CD4-positive, alpha-beta T cell treated with Interferon gamma for 1 hour (primary cell): ENCODE data around the gene ABCA2.
"Not testable (repeated sequence)": the region's sequence is repeated elsewhere in the genome, so short reads cannot be mapped to it uniquely, and the experiment has no call there.

Experiments
- DNase-seq: peaks from one replicate; pipeline ENCODE4 v3.0.0-alpha.2; 2020

ABCA2 gene

GRCh38 chr9:137062798-137063197 is 34.8 kb upstream of the ABCA2 start:
- DNase-seq = not testable (repeated sequence)

GRCh38 chr9:137062384-137062783 is 34.3 kb upstream of the ABCA2 start:
- DNase-seq = no peak

GRCh38 chr9:137058521-137059234 is 30.6 kb upstream of the ABCA2 start:
- DNase-seq = no peak

GRCh38 chr9:137057545-137057944 is 29.5 kb upstream of the ABCA2 start:
- no peak for DNase-seq

GRCh38 chr9:137056739-137057415 is 28.8 kb upstream of the ABCA2 start:
- DNase-seq = no peak

- DNase-seq = no peak
These were observed 27.6 kb upstream of the ABCA2 start for GRCh38 chr9:137055385-137056364.

- no peak for DNase-seq
These were observed 26.9 kb upstream of the ABCA2 start for GRCh38 chr9:137054932-137055384.

- DNase-seq = no peak
These were observed 26.2 kb upstream of the ABCA2 start, which contains the start of gene ENTPD2 for GRCh38 chr9:137053944-137054931. Gene ENTPD2 (minus strand): TSS chr9:137054061. CDS start chr9:137053997, 64 bp downstream.

GRCh38 chr9:137052998-137053943 is 25.2 kb upstream of the ABCA2 start:
- DNase-seq = no peak

- DNase-seq = no peak
These were observed 24.3 kb upstream of the ABCA2 start for GRCh38 chr9:137052293-137052692.

- DNase-seq = no peak
These were observed 23.2 kb upstream of the ABCA2 start for GRCh38 chr9:137051145-137051724.

GRCh38 chr9:137050570-137050969 is 22.5 kb upstream of the ABCA2 start:
- DNase-seq = no peak

- peak; percentile 45 for DNase-seq
These were observed 21.8 kb upstream of the ABCA2 start for GRCh38 chr9:137049544-137050449.

GRCh38 chr9:137048655-137049543 is 20.9 kb upstream of the ABCA2 start:
- no peak for DNase-seq

- peak; percentile 75 for DNase-seq
These were observed 18.2 kb upstream of the ABCA2 start, which contains the start of gene NPDC1 for GRCh38 chr9:137046088-137046787. Gene NPDC1 (minus strand): TSS chr9:137046177. CDS start chr9:137045989, 188 bp downstream.

GRCh38 chr9:137045294-137046087 is 17.5 kb upstream of the ABCA2 start:
- no peak for DNase-seq
